Measurements from ENCODE around the gene TNS3.

GRCh38 chr7:47442605-47442865 is 139.4 kb downstream of the TNS3 start:
- no peak for TF ChIP-seq CTCF (IDR thresholded peaks at IDR 0.05)
- no peak for TF ChIP-seq EP300 (IDR thresholded peaks at IDR 0.05)
- no peak for TF ChIP-seq POLR2AphosphoS5 (IDR thresholded peaks at IDR 0.05)
